ENCODE data around the gene MED16.
A peak's percentile ranks its signal among the peaks of the same experiment; 100 is the strongest.

Gene MED16

GRCh38 chr19:927780-928401 is 34.9 kb upstream of the MED16 start:
- DNase-seq = no peak

- no peak for DNase-seq
Observed at GRCh38 chr19:927351-927779, 34.4 kb upstream of the MED16 start.

- no peak for DNase-seq
Observed at GRCh38 chr19:926589-927350, 33.8 kb upstream of the MED16 start.

- DNase-seq = no peak
Observed at GRCh38 chr19:926323-926588, 33.3 kb upstream of the MED16 start.

- DNase-seq = peak; percentile 55 to 75
Observed at GRCh38 chr19:925526-926322, 32.7 kb upstream of the MED16 start, which contains the start of gene ARID3A. Gene ARID3A (plus strand): TSS chr19:926035. CDS start chr19:929529, 3,494 bp downstream.

- no peak for DNase-seq
Observed at GRCh38 chr19:925087-925525, 32.1 kb upstream of the MED16 start.

- DNase-seq = no peak
Observed at GRCh38 chr19:924553-925086, 31.6 kb upstream of the MED16 start.

GRCh38 chr19:920051-920864 is 27.3 kb upstream of the MED16 start:
- peak; percentile 50 to 59 for DNase-seq

GRCh38 chr19:919199-920050 is 26.4 kb upstream of the MED16 start:
- peak; percentile 37 to 59 for DNase-seq

- peak; percentile 45 to 48 for DNase-seq
Observed at GRCh38 chr19:918481-919198, 25.7 kb upstream of the MED16 start.

- DNase-seq = no peak
Observed at GRCh38 chr19:918152-918437, 25.1 kb upstream of the MED16 start.

GRCh38 chr19:917323-918151 is 24.6 kb upstream of the MED16 start, which contains the start of gene KISS1R:
Gene KISS1R (plus strand): TSS chr19:917333. CDS start chr19:917503, 170 bp downstream.
- DNase-seq = peak in 1 of 2 experiments; percentile 64

GRCh38 chr19:916645-917322 is 23.8 kb upstream of the MED16 start:
- peak; percentile 18 to 31 for DNase-seq

GRCh38 chr19:913080-913748 is 20.2 kb upstream of the MED16 start, which contains the start of gene R3HDM4:
Gene R3HDM4 (minus strand): TSS chr19:913219. CDS start chr19:913157, 62 bp downstream.
- DNase-seq = peak; percentile 34 to 44

GRCh38 chr19:912181-913079 is 19.4 kb upstream of the MED16 start:
- no peak for DNase-seq

- DNase-seq = no peak
Observed at GRCh38 chr19:911197-912033, 18.4 kb upstream of the MED16 start.

Measured in NCI-H1930 (cell line).